OCI-LY1 (cell line): ENCODE results near the gene NIFK.

Source experiments
- H2AFZ ChIP-seq: fragments of 200-600 bp; sonication (generic), shearing (Covaris generic); 2 replicates; pipeline ENCODE4 v1.6.0; 2014; ENCODE audit warnings: antibody characterized with exemption, mild to moderate bottlenecking, low read length
- H3F3A ChIP-seq: fragments of 200-600 bp; sonication (generic), shearing (Covaris generic); 2 replicates; pipeline ENCODE4 v1.6.0; 2014; ENCODE audit warnings: mild to moderate bottlenecking, antibody characterized with exemption, low read length, moderate library complexity; ENCODE audit not compliant: insufficient read depth
- H3K27ac ChIP-seq: fragments of 200-600 bp; sonication (generic); 2 replicates; pipeline ENCODE4 v1.5.1; 2014; ENCODE audit warnings: low read length, mixed run types, mild to moderate bottlenecking, low read depth; ENCODE audit not compliant: poor library complexity, severe bottlenecking
- H3K27me3 ChIP-seq: fragments of 200-600 bp; sonication (generic); 2 replicates; pipeline ENCODE4 v1.6.0; 2014; ENCODE audit warnings: antibody characterized with exemption, mild to moderate bottlenecking, low read length, moderate library complexity; ENCODE audit not compliant: insufficient read depth
- H3K36me3 ChIP-seq: fragments of 200-600 bp; sonication (generic); 2 replicates; pipeline ENCODE4 v1.6.1; 2014; ENCODE audit warnings: mild to moderate bottlenecking, antibody characterized with exemption, low read length, moderate library complexity, mixed read lengths; ENCODE audit not compliant: insufficient read depth
- H3K4me1 ChIP-seq: fragments of 200-600 bp; sonication (generic); 2 replicates; pipeline ENCODE4 v1.5.1; 2014; ENCODE audit warnings: mild to moderate bottlenecking, low read length, moderate library complexity; ENCODE audit not compliant: insufficient read depth, severe bottlenecking
- H3K4me2 ChIP-seq: fragments of 200-600 bp; sonication (generic), shearing (Covaris generic); 2 replicates; pipeline ENCODE4 v1.6.1; 2014; ENCODE audit warnings: low read length
- H3K4me3 ChIP-seq: fragments of 200-600 bp; sonication (generic); 2 replicates; pipeline ENCODE4 v1.5.1; 2014; ENCODE audit warnings: low read length, low read depth, mild to moderate bottlenecking, mixed read lengths; ENCODE audit not compliant: poor library complexity, severe bottlenecking
- H3K79me2 ChIP-seq: fragments of 200-600 bp; shearing (Covaris generic); 2 replicates; pipeline ENCODE4 v1.6.1; 2016; ENCODE audit warnings: mixed run types, low read length, mixed read lengths; ENCODE audit not compliant: insufficient read depth
- H3K9ac ChIP-seq: fragments of 200-600 bp; sonication (generic), shearing (Covaris generic); 2 replicates; pipeline ENCODE4 v1.6.1; 2014; ENCODE audit warnings: mild to moderate bottlenecking, low read length, mixed read lengths
- H3K9me2 ChIP-seq: fragments of 200-600 bp; sonication (generic), shearing (Covaris generic); 2 replicates; pipeline ENCODE4 v1.6.1; 2014; ENCODE audit warnings: low read depth, mild to moderate bottlenecking, low read length, mixed read lengths
- H3K9me3 ChIP-seq: fragments of 200-600 bp; shearing (Covaris generic); 2 replicates; pipeline ENCODE4 v1.6.1; 2014; ENCODE audit warnings: low read length, mixed read lengths
- H4K20me1 ChIP-seq: fragments of 200-600 bp; sonication (generic), shearing (Covaris generic); 2 replicates; pipeline ENCODE4 v1.6.0; 2016; ENCODE audit warnings: mild to moderate bottlenecking, low read length; ENCODE audit not compliant: insufficient read depth
- CTCF ChIP-seq: fragments of 200-600 bp; sonication (generic), shearing (Covaris generic); IDR thresholded peaks from 2 replicates; pipeline ENCODE4 v1.5.1; 2017; ENCODE audit warnings: mild to moderate bottlenecking, antibody characterized with exemption, low read length, moderate library complexity, mixed read lengths
- EZH2 ChIP-seq: fragments of 200-600 bp; sonication (generic), shearing (Covaris generic); IDR thresholded peaks from 2 replicates; pipeline ENCODE4 v1.8.0; 2017; ENCODE audit warnings: borderline replicate concordance, mixed run types, mild to moderate bottlenecking, antibody characterized with exemption, low read length, moderate library complexity, mixed read lengths

The NIFK gene

GRCh38 chr2:121754851-121755236 lies 18.2 kb upstream of the NIFK start:
- Histone ChIP-seq H3K9ac (peak overlapping the region; percentile 74), H2AFZ (no peak overlapping the region), H3K79me2 (peaks cover 32% of the 10 kb centered on the region), H3K4me2 (peak overlapping the region; percentile 94), H3F3A (no peaks in the 10 kb centered on the region), H4K20me1 (no peaks in the 10 kb centered on the region), H3K9me3 (no peaks in the 10 kb centered on the region), H3K27me3 (no peaks in the 10 kb centered on the region), H3K27ac (no peak overlapping the region), H3K36me3 (peaks cover 22% of the 10 kb centered on the region), H3K4me3 (peak overlapping the region; percentile 93), H3K9me2 (no peaks in the 10 kb centered on the region), H3K4me1 (peaks cover 33% of the 10 kb centered on the region)
- no peak for TF ChIP-seq CTCF
- TF ChIP-seq EZH2, result no peak

GRCh38 chr2:121748202-121748601 lies 11.5 kb upstream of the NIFK start:
- Histone ChIP-seq H2AFZ (no peak overlapping the region), H3K9ac (no peak overlapping the region), H3K4me3 (no peak overlapping the region)

GRCh38 chr2:121746071-121746578 lies 9.4 kb upstream of the NIFK start:
- no peaks in the 10 kb centered on the region for H3K79me2 ChIP-seq
- H3K27me3 ChIP-seq, result no peaks in the 10 kb centered on the region
- TF ChIP-seq CTCF, result no peak
- no peak for TF ChIP-seq EZH2
- no peaks in the 10 kb centered on the region for H4K20me1 ChIP-seq
- H2AFZ ChIP-seq, result no peak overlapping the region
- no peak overlapping the region for H3K27ac ChIP-seq
- no peaks in the 10 kb centered on the region for H3K36me3 ChIP-seq
- H3F3A ChIP-seq, result no peaks in the 10 kb centered on the region
- H3K9me3 ChIP-seq, result no peaks in the 10 kb centered on the region
- H3K4me1 ChIP-seq, result peaks cover 4% of the 10 kb centered on the region
- H3K4me2 ChIP-seq, result no peak overlapping the region
- H3K9ac ChIP-seq, result no peak overlapping the region
- H3K9me2 ChIP-seq, result no peaks in the 10 kb centered on the region
- H3K4me3 ChIP-seq, result no peak overlapping the region

More at GRCh38 chr2:121748202-121748601, 11.5 kb upstream of the NIFK start:
- H3F3A ChIP-seq, result no peaks in the 10 kb centered on the region
- no peaks in the 10 kb centered on the region for H4K20me1 ChIP-seq
- no peak for TF ChIP-seq EZH2
- peak; percentile 41; the same call in 1 of the 2 replicates for TF ChIP-seq CTCF
- no peak overlapping the region for H3K27ac ChIP-seq
- H3K4me2 ChIP-seq, result no peak overlapping the region
- no peaks in the 10 kb centered on the region for H3K27me3 ChIP-seq
- H3K79me2 ChIP-seq, result no peaks in the 10 kb centered on the region
- H3K9me3 ChIP-seq, result no peaks in the 10 kb centered on the region
- H3K9me2 ChIP-seq, result no peaks in the 10 kb centered on the region
- no peaks in the 10 kb centered on the region for H3K36me3 ChIP-seq
- no peaks in the 10 kb centered on the region for H3K4me1 ChIP-seq
